ENCODE results near the gene SLC25A19.
"Not testable (repeated sequence)": the region's sequence is repeated elsewhere in the genome, so short reads cannot be mapped to it uniquely, and the experiment has no call there.

The SLC25A19 gene

GRCh38 chr17:75267411-75268232, 21.6 kb downstream of the SLC25A19 start:
- no peak for DNase-seq (ENCODE audit: low read depth)

GRCh38 chr17:75267153-75267410, 22.2 kb downstream of the SLC25A19 start:
- DNase-seq (ENCODE audit: low read depth): no peak

GRCh38 chr17:75266316-75267152, 22.7 kb downstream of the SLC25A19 start:
- no peak for DNase-seq (ENCODE audit: low read depth)

GRCh38 chr17:75265614-75266315, 23.5 kb downstream of the SLC25A19 start:
- DNase-seq (ENCODE audit: low read depth): no peak

- DNase-seq (ENCODE audit: low read depth): no peak
Observed at GRCh38 chr17:75263055-75263454, 26.2 kb downstream of the SLC25A19 start.

- DNase-seq (ENCODE audit: low read depth): no peak
Observed at GRCh38 chr17:75262112-75262606, 27.1 kb downstream of the SLC25A19 start.

GRCh38 chr17:75261336-75262111, 27.7 kb downstream of the SLC25A19 start, which contains the start of the genes GGA3 and MRPS7:
TSS of gene GGA3 (minus strand) at chr17:75261606. CDS start at chr17:75261587, 19 bp downstream.
TSS of gene MRPS7 (plus strand) at chr17:75261879. CDS start at chr17:75261901, 22 bp downstream.
- peak; percentile 94 for DNase-seq (ENCODE audit: low read depth)

GRCh38 chr17:75260641-75261335, 28.4 kb downstream of the SLC25A19 start:
- no peak for DNase-seq (ENCODE audit: low read depth)

GRCh38 chr17:75257228-75257627, 32.0 kb downstream of the SLC25A19 start:
- DNase-seq (ENCODE audit: low read depth): not testable (repeated sequence)

- DNase-seq (ENCODE audit: low read depth): not testable (repeated sequence)
Observed at GRCh38 chr17:75255954-75256698, 33.1 kb downstream of the SLC25A19 start.

- no peak for DNase-seq (ENCODE audit: low read depth)
Observed at GRCh38 chr17:75252039-75252816, 37.0 kb downstream of the SLC25A19 start.

- DNase-seq (ENCODE audit: low read depth): peak; percentile 52
Observed at GRCh38 chr17:75250009-75250471, 39.2 kb downstream of the SLC25A19 start.

- no peak for DNase-seq (ENCODE audit: low read depth)
Observed at GRCh38 chr17:75249564-75249963, 39.7 kb downstream of the SLC25A19 start.

- no peak for DNase-seq (ENCODE audit: low read depth)
Observed at GRCh38 chr17:75246404-75246803, 42.8 kb downstream of the SLC25A19 start.

GRCh38 chr17:75245011-75245410, 44.2 kb downstream of the SLC25A19 start:
- no peak for DNase-seq (ENCODE audit: low read depth)

GRCh38 chr17:75244133-75244866, 44.9 kb downstream of the SLC25A19 start:
- no peak for DNase-seq (ENCODE audit: low read depth)

GRCh38 chr17:75242461-75243042, 46.7 kb downstream of the SLC25A19 start:
- DNase-seq (ENCODE audit: low read depth): peak; percentile 50

- no peak for DNase-seq (ENCODE audit: low read depth)
Observed at GRCh38 chr17:75241996-75242460, 47.2 kb downstream of the SLC25A19 start.
